GM23338 (cell line): ENCODE results near the gene SMAD1. TPM values are rescaled to one million over a fixed set of nuclear protein-coding genes. Genes with fewer than 3 reads are reported as not detected.

ENCODE experiments used
- ATAC-seq: fragments of 200-7000 bp; cut with Tn5 transposase; 3 replicates; pipeline ENCODE4 v1.9.1; 2020
- DNase-seq: peaks from one replicate; pipeline ENCODE4 v3.0.0-alpha.2; 2015; ENCODE audit warnings: low spot score
- H2AFZ ChIP-seq: fragments of 200-600 bp; sonication (generic); 2 replicates; pipeline ENCODE4 v1.8.0; 2016; ENCODE audit warnings: antibody characterized with exemption, mild to moderate bottlenecking, moderate library complexity
- H3F3A ChIP-seq: fragments of 200-600 bp; sonication (generic); replicated peaks from 2 replicates; pipeline ENCODE4 v1.8.0; 2017; ENCODE audit warnings: antibody characterized with exemption, mixed run types, low read depth
- H3K27ac ChIP-seq: fragments of 200-600 bp; sonication (generic); 2 replicates; pipeline ENCODE4 v1.6.1; 2016; ENCODE audit warnings: low read depth
- H3K27me3 ChIP-seq: fragments of 200-600 bp; sonication (generic); 2 replicates; pipeline ENCODE4 v1.8.0; 2016; ENCODE audit warnings: mild to moderate bottlenecking, mixed run types, moderate library complexity; ENCODE audit not compliant: insufficient read depth
- H3K36me3 ChIP-seq: fragments of 200-600 bp; sonication (generic); 2 replicates; pipeline ENCODE4 v1.8.0; 2016; ENCODE audit warnings: mild to moderate bottlenecking; ENCODE audit not compliant: insufficient read depth
- H3K4me1 ChIP-seq: fragments of 200-600 bp; sonication (generic); 2 replicates; pipeline ENCODE4 v1.8.0; 2016; ENCODE audit warnings: mild to moderate bottlenecking, moderate library complexity; ENCODE audit not compliant: insufficient read depth
- H3K4me2 ChIP-seq: fragments of 200-600 bp; sonication (generic); 2 replicates; pipeline ENCODE4 v1.7.1; 2017; ENCODE audit warnings: mixed run types
- H3K4me3 ChIP-seq: fragments of 200-600 bp; sonication (generic); 2 replicates; pipeline ENCODE4 v1.6.1; 2016; ENCODE audit warnings: mixed run types
- H3K79me2 ChIP-seq: fragments of 200-600 bp; sonication (generic); replicated peaks from 2 replicates; pipeline ENCODE4 v1.8.0; 2017; ENCODE audit warnings: mild to moderate bottlenecking; ENCODE audit not compliant: insufficient read depth
- H3K9me2 ChIP-seq: fragments of 200-600 bp; sonication (generic); 2 replicates; pipeline ENCODE4 v1.8.0; 2017; ENCODE audit not compliant: insufficient read depth
- H4K20me1 ChIP-seq: fragments of 200-600 bp; sonication (generic); replicated peaks from 2 replicates; pipeline ENCODE4 v1.8.0; 2017; ENCODE audit warnings: mild to moderate bottlenecking; ENCODE audit not compliant: insufficient read depth
- H3K27ac Mint-ChIP-seq: 2 replicates; pipeline ENCODE4 v1.8.0; 2020; ENCODE audit warnings: inconsistent platforms, mild to moderate bottlenecking, moderate library complexity, mixed read lengths
- H3K27me3 Mint-ChIP-seq: 3 replicates; pipeline ENCODE4 v1.8.0; 2022; ENCODE audit warnings: low read depth, mild to moderate bottlenecking, moderate library complexity, mixed read lengths, inconsistent platforms; ENCODE audit not compliant: insufficient read depth, poor library complexity
- H3K36me3 Mint-ChIP-seq: 3 replicates; pipeline ENCODE4 v1.8.0; 2021; ENCODE audit warnings: low read depth, mild to moderate bottlenecking, inconsistent platforms, moderate library complexity, mixed read lengths
- H3K4me1 Mint-ChIP-seq: 3 replicates; pipeline ENCODE4 v1.8.0; 2020; ENCODE audit warnings: mild to moderate bottlenecking, inconsistent platforms, mixed read lengths
- H3K4me3 Mint-ChIP-seq: 3 replicates; pipeline ENCODE4 v1.8.0; 2021; ENCODE audit warnings: moderate library complexity, mild to moderate bottlenecking, inconsistent platforms, mixed read lengths
- H3K9me3 Mint-ChIP-seq: 3 replicates; pipeline ENCODE4 v1.8.0; 2020; ENCODE audit warnings: moderate library complexity, mild to moderate bottlenecking, inconsistent platforms, mixed read lengths
- CREB1 ChIP-seq: fragments of 250-450 bp; sonication (Bioruptor Pico); IDR thresholded peaks from 2 replicates; pipeline ENCODE4 v1.5.0; 2020; ENCODE audit warnings: low read depth, mild to moderate bottlenecking, moderate library complexity
- CTCF ChIP-seq, 2 experiments: fragments of 200-600 bp in 1 of 2; sonication (generic) in 1 of 2; conservative IDR thresholded peaks; 2 replicates each; pipeline versions ENCODE4 v1.5.1 to v1.6.1; 2016 to 2017; ENCODE audit warnings: antibody characterized with exemption in 2 of 2, low read depth in 2 of 2, mild to moderate bottlenecking in 2 of 2, moderate library complexity in 1 of 2
- ETS1 ChIP-seq: IDR thresholded peaks from 2 replicates; pipeline ENCODE4 v1.6.1; 2016; ENCODE audit warnings: antibody characterized with exemption
- EZH2phosphoT487 ChIP-seq: fragments of 200-600 bp; sonication (generic); IDR thresholded peaks from one replicate; pipeline ENCODE4 v1.8.1; 2018; ENCODE audit warnings: antibody characterized with exemption; ENCODE audit not compliant: unreplicated experiment
- JUNB ChIP-seq: IDR thresholded peaks from one replicate; pipeline ENCODE4 v1.6.1; 2016; ENCODE audit warnings: antibody characterized with exemption; ENCODE audit not compliant: unreplicated experiment
- POLR2AphosphoS5 ChIP-seq: IDR thresholded peaks from 2 replicates; pipeline ENCODE4 v1.6.1; 2016; ENCODE audit warnings: antibody characterized with exemption, low read depth
- ZNF114 ChIP-seq: fragments of 250-450 bp; sonication (Bioruptor Pico); IDR thresholded peaks from 2 replicates; pipeline ENCODE4 v1.5.0; 2020; ENCODE audit warnings: mild to moderate bottlenecking, moderate library complexity
- ZNF331 ChIP-seq: fragments of 250-450 bp; sonication (Bioruptor Pico); IDR thresholded peaks from 2 replicates; pipeline ENCODE4 v1.5.0; 2020; ENCODE audit warnings: low read depth, mild to moderate bottlenecking, moderate library complexity
- polyA plus RNA-seq: library from polyadenylated mRNA; unstranded; fragments of >200 nt; fragmentation: Nextera tagmentation; extraction: Ambion mirVana; gene quantifications from 2 replicates; pipeline ENCODE4 v1.2.1, GENCODE V29; 2016
- total RNA-seq: library from RNA; depleted of rRNA; stranded (reverse); fragments of >200 nt; shearing (Covaris generic); gene quantifications from 2 replicates; pipeline ENCODE4 v1.2.3, GENCODE V29; 2014
- TF ChIP-seq, protein P1 (sequence below): IDR thresholded peaks from one replicate; pipeline ENCODE4 v1.6.1; 2018; ENCODE audit warnings: antibody characterized with exemption; ENCODE audit not compliant: unreplicated experiment
- TF ChIP-seq, protein P2 (sequence below): fragments of 250-450 bp; sonication (Bioruptor Pico); IDR thresholded peaks from 2 replicates; pipeline ENCODE4 v1.5.0; 2020; ENCODE audit warnings: mild to moderate bottlenecking, moderate library complexity

The SMAD1 gene
- total and polyA plus RNA-seq, 2 experiments from 2014 or later = 19.8 to 33.6 TPM

DNA sequence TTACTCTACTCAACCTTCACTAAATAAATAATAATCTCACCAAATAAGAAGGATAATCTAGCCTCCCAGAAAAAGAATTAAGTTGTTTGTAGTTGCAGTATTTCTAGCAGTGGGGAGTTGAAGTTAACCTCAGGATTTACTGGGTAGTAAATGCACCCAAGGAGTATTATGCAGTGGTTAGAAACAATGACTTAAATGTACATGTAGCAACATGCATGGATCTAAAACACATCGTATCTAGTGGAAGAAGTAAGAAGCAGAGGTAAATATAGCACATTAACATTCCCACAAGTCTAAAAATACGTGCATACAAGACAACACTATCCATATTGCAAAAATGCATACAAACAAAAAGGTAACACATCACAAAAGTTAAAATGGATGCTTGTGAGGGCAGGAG, 44.2 kb upstream of the SMAD1 start:
- H3K4me2 ChIP-seq = no peak overlapping the region
- Mint-ChIP-seq H3K4me1 (peaks cover 9% of the 10 kb centered on the region; the same call in 2 of the 3 replicates), H3K36me3 (no peaks in the 10 kb centered on the region), H3K27me3 (no peaks in the 10 kb centered on the region), H3K9me3 (peaks cover 7% of the 10 kb centered on the region; the same call in 2 of the 3 replicates), H3K4me3 (no peak overlapping the region), H3K27ac (no peak overlapping the region)
- no peak overlapping the region for H2AFZ ChIP-seq
- no peaks in the 10 kb centered on the region for H4K20me1 ChIP-seq
- H3K79me2 ChIP-seq = no peaks in the 10 kb centered on the region
- H3K4me3 ChIP-seq = no peak overlapping the region
- no peaks in the 10 kb centered on the region for H3K27me3 ChIP-seq
- H3F3A ChIP-seq = no peaks in the 10 kb centered on the region
- no peaks in the 10 kb centered on the region for H3K36me3 ChIP-seq
- no peak for ATAC-seq
- H3K27ac ChIP-seq = no peak overlapping the region
- TF ChIP-seq, protein P1, sequence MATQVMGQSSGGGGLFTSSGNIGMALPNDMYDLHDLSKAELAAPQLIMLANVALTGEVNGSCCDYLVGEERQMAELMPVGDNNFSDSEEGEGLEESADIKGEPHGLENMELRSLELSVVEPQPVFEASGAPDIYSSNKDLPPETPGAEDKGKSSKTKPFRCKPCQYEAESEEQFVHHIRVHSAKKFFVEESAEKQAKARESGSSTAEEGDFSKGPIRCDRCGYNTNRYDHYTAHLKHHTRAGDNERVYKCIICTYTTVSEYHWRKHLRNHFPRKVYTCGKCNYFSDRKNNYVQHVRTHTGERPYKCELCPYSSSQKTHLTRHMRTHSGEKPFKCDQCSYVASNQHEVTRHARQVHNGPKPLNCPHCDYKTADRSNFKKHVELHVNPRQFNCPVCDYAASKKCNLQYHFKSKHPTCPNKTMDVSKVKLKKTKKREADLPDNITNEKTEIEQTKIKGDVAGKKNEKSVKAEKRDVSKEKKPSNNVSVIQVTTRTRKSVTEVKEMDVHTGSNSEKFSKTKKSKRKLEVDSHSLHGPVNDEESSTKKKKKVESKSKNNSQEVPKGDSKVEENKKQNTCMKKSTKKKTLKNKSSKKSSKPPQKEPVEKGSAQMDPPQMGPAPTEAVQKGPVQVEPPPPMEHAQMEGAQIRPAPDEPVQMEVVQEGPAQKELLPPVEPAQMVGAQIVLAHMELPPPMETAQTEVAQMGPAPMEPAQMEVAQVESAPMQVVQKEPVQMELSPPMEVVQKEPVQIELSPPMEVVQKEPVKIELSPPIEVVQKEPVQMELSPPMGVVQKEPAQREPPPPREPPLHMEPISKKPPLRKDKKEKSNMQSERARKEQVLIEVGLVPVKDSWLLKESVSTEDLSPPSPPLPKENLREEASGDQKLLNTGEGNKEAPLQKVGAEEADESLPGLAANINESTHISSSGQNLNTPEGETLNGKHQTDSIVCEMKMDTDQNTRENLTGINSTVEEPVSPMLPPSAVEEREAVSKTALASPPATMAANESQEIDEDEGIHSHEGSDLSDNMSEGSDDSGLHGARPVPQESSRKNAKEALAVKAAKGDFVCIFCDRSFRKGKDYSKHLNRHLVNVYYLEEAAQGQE = no peak
- no peak for TF ChIP-seq POLR2AphosphoS5
- no peak for TF ChIP-seq ETS1
- TF ChIP-seq EZH2phosphoT487 = no peak
- no peak for TF ChIP-seq CTCF (conservative IDR thresholded peaks at IDR 0.05; ENCODE audit: low read depth in 2 of 2)
- TF ChIP-seq, protein P2, sequence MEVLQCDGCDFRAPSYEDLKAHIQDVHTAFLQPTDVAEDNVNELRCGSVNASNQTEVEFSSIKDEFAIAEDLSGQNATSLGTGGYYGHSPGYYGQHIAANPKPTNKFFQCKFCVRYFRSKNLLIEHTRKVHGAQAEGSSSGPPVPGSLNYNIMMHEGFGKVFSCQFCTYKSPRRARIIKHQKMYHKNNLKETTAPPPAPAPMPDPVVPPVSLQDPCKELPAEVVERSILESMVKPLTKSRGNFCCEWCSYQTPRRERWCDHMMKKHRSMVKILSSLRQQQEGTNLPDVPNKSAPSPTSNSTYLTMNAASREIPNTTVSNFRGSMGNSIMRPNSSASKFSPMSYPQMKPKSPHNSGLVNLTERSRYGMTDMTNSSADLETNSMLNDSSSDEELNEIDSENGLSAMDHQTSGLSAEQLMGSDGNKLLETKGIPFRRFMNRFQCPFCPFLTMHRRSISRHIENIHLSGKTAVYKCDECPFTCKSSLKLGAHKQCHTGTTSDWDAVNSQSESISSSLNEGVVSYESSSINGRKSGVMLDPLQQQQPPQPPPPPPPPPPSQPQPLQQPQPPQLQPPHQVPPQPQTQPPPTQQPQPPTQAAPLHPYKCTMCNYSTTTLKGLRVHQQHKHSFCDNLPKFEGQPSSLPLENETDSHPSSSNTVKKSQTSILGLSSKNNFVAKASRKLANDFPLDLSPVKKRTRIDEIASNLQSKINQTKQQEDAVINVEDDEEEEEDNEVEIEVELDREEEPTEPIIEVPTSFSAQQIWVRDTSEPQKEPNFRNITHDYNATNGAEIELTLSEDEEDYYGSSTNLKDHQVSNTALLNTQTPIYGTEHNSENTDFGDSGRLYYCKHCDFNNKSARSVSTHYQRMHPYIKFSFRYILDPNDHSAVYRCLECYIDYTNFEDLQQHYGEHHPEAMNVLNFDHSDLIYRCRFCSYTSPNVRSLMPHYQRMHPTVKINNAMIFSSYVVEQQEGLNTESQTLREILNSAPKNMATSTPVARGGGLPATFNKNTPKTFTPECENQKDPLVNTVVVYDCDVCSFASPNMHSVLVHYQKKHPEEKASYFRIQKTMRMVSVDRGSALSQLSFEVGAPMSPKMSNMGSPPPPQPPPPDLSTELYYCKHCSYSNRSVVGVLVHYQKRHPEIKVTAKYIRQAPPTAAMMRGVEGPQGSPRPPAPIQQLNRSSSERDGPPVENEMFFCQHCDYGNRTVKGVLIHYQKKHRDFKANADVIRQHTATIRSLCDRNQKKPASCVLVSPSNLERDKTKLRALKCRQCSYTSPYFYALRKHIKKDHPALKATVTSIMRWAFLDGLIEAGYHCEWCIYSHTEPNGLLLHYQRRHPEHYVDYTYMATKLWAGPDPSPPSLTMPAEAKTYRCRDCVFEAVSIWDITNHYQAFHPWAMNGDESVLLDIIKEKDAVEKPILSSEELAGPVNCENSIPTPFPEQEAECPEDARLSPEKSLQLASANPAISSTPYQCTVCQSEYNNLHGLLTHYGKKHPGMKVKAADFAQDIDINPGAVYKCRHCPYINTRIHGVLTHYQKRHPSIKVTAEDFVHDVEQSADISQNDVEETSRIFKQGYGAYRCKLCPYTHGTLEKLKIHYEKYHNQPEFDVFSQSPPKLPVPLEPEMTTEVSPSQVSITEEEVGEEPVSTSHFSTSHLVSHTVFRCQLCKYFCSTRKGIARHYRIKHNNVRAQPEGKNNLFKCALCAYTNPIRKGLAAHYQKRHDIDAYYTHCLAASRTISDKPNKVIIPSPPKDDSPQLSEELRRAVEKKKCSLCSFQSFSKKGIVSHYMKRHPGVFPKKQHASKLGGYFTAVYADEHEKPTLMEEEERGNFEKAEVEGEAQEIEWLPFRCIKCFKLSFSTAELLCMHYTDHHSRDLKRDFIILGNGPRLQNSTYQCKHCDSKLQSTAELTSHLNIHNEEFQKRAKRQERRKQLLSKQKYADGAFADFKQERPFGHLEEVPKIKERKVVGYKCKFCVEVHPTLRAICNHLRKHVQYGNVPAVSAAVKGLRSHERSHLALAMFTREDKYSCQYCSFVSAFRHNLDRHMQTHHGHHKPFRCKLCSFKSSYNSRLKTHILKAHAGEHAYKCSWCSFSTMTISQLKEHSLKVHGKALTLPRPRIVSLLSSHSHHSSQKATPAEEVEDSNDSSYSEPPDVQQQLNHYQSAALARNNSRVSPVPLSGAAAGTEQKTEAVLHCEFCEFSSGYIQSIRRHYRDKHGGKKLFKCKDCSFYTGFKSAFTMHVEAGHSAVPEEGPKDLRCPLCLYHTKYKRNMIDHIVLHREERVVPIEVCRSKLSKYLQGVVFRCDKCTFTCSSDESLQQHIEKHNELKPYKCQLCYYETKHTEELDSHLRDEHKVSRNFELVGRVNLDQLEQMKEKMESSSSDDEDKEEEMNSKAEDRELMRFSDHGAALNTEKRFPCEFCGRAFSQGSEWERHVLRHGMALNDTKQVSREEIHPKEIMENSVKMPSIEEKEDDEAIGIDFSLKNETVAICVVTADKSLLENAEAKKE = no peak
- TF ChIP-seq JUNB = no peak
- TF ChIP-seq ZNF114 (CRISPR knock-in tag) = no peak
- no peak for TF ChIP-seq ZNF331 (CRISPR knock-in tag)
- no peak for TF ChIP-seq CREB1 (CRISPR knock-in tag)
- no peak for DNase-seq
- peaks cover 6% of the 10 kb centered on the region; the same call in 1 of the 2 replicates for H3K4me1 ChIP-seq
- H3K9me2 ChIP-seq = no peaks in the 10 kb centered on the region
